ENCODE measurements around the gene PGBD1. TPM values are rescaled to one million over a fixed set of nuclear protein-coding genes. Genes with fewer than 3 reads are reported as not detected.

The PGBD1 gene
- total and polyA plus RNA-seq, 4 donors = 0.74 to 3.7 (median 0.97) TPM

GRCh38 chr6:28326371-28326948 lies 45.1 kb downstream of the PGBD1 start:
- no peak for DNase-seq (ENCODE audit: low spot score)
- Histone ChIP-seq H3K36me3 (ENCODE audit: control insufficient read depth in 4 of 4, insufficient read depth in 3 of 4, low read depth in 1 of 4, low read length in 3 of 4) (peaks cover 10 to 28% (median 25%) of the 10 kb centered on the region in 4 donors), H3K9ac (ENCODE audit: low read depth in 1 of 2, low read length in 2 of 2) (no peak overlapping the region), H3K27me3 (ENCODE audit: control insufficient read depth in 4 of 4, insufficient read depth in 4 of 4, low read length in 3 of 4) (no peaks in the 10 kb centered on the region), H3K4me3 (ENCODE audit: low read depth in 1 of 3, low read length in 3 of 3) (peak overlapping the region in 2 of 3 donors; percentile 23 to 62), H3K4me1 (ENCODE audit: control insufficient read depth in 4 of 4, insufficient read depth in 4 of 4, low read length in 3 of 4) (peaks cover 0 to 12% (median 6%) of the 10 kb centered on the region in 4 donors), H3K27ac (ENCODE audit: low read depth in 1 of 2, low read length in 2 of 2) (no peak overlapping the region), H3K9me3 (ENCODE audit: control insufficient read depth in 4 of 4, low read length in 3 of 4) (peaks cover 16 to 41% (median 28%) of the 10 kb centered on the region in 4 donors)
- 90% methylated on average over 7 of the region's 7 CpGs for WGBS
- TF ChIP-seq ZBTB33 (IDR thresholded peaks at IDR 0.05) (no peak), EGR1 (IDR thresholded peaks at IDR 0.05; ENCODE audit: low read depth in 2 of 2) (no peak), HNF4A (conservative IDR thresholded peaks at IDR 0.05) (no peak), SP1 (IDR thresholded peaks at IDR 0.05) (no peak), REST (IDR thresholded peaks at IDR 0.05) (no peak), FOXA2 (IDR thresholded peaks at IDR 0.05) (no peak), RAD21 (IDR thresholded peaks at IDR 0.05) (no peak), NR2F2 (IDR thresholded peaks at IDR 0.05) (no peak), ATF3 (IDR thresholded peaks at IDR 0.05) (no peak), TAF1 (conservative IDR thresholded peaks at IDR 0.05) (no peak), YY1 (IDR thresholded peaks at IDR 0.05) (no peak), JUND (IDR thresholded peaks at IDR 0.05) (no peak)
- TF ChIP-seq, protein P1, sequence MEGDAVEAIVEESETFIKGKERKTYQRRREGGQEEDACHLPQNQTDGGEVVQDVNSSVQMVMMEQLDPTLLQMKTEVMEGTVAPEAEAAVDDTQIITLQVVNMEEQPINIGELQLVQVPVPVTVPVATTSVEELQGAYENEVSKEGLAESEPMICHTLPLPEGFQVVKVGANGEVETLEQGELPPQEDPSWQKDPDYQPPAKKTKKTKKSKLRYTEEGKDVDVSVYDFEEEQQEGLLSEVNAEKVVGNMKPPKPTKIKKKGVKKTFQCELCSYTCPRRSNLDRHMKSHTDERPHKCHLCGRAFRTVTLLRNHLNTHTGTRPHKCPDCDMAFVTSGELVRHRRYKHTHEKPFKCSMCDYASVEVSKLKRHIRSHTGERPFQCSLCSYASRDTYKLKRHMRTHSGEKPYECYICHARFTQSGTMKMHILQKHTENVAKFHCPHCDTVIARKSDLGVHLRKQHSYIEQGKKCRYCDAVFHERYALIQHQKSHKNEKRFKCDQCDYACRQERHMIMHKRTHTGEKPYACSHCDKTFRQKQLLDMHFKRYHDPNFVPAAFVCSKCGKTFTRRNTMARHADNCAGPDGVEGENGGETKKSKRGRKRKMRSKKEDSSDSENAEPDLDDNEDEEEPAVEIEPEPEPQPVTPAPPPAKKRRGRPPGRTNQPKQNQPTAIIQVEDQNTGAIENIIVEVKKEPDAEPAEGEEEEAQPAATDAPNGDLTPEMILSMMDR (IDR thresholded peaks at IDR 0.05; ENCODE audit: low read depth, low read length, missing input control) = no peak
- TF ChIP-seq, protein P2, sequence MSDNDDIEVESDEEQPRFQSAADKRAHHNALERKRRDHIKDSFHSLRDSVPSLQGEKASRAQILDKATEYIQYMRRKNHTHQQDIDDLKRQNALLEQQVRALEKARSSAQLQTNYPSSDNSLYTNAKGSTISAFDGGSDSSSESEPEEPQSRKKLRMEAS (IDR thresholded peaks at IDR 0.05) = no peak

DNA sequence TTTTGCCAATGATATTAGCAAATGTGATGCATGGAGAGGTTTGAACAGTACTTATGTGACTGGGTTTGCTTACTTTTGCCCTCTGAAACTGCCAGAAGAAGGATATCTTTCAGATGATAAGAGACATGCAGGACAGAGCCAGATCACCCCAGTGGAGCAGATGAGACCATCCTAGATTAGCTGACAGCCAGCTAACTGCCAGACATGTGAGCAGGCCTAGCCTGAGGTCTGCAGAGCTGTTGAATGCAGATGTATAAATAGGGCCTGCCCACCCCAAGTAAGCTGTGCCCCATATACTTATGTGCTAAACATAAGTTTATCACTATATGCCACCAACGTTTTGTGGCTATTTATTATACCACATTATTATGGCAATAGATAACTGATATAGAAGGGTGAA lies 48.7 kb downstream of the PGBD1 start:
- Histone ChIP-seq H3K4me1 (ENCODE audit: control insufficient read depth in 4 of 4, insufficient read depth in 4 of 4, low read length in 3 of 4) (peaks cover 0 to 4% (median 1%) of the 10 kb centered on the region in 4 donors), H3K27ac (ENCODE audit: low read depth in 1 of 2, low read length in 2 of 2) (no peak overlapping the region), H3K4me3 (ENCODE audit: low read depth in 1 of 3, low read length in 3 of 3) (no peak overlapping the region), H3K9ac (ENCODE audit: low read depth in 1 of 2, low read length in 2 of 2) (no peak overlapping the region), H3K9me3 (ENCODE audit: control insufficient read depth in 4 of 4, low read length in 3 of 4) (peaks cover 16 to 36% (median 27%) of the 10 kb centered on the region in 4 donors), H3K36me3 (ENCODE audit: control insufficient read depth in 4 of 4, insufficient read depth in 3 of 4, low read depth in 1 of 4, low read length in 3 of 4) (peaks cover 10 to 28% (median 24%) of the 10 kb centered on the region in 4 donors), H3K27me3 (ENCODE audit: control insufficient read depth in 4 of 4, insufficient read depth in 4 of 4, low read length in 3 of 4) (no peaks in the 10 kb centered on the region)
- TF ChIP-seq SP1 (IDR thresholded peaks at IDR 0.05) = no peak
- TF ChIP-seq GABPA (IDR thresholded peaks at IDR 0.05 in 1 of 2, conservative IDR thresholded peaks at IDR 0.05 in 1 of 2) = no peak
- TF ChIP-seq HNF4G (IDR thresholded peaks at IDR 0.05) = no peak
- TF ChIP-seq REST (IDR thresholded peaks at IDR 0.05) = no peak
- TF ChIP-seq, protein P2 (IDR thresholded peaks at IDR 0.05) = no peak
- no peak for TF ChIP-seq YY1 (IDR thresholded peaks at IDR 0.05)
- 65% methylated on average over 1 of the region's 1 CpG for WGBS
- DNase-seq (ENCODE audit: low spot score) = no peak
